ENCODE data around the gene BTNL9.
"Not testable (repeated sequence)": the region's sequence is repeated elsewhere in the genome, so short reads cannot be mapped to it uniquely, and the experiment has no call there.

Gene BTNL9

DNA sequence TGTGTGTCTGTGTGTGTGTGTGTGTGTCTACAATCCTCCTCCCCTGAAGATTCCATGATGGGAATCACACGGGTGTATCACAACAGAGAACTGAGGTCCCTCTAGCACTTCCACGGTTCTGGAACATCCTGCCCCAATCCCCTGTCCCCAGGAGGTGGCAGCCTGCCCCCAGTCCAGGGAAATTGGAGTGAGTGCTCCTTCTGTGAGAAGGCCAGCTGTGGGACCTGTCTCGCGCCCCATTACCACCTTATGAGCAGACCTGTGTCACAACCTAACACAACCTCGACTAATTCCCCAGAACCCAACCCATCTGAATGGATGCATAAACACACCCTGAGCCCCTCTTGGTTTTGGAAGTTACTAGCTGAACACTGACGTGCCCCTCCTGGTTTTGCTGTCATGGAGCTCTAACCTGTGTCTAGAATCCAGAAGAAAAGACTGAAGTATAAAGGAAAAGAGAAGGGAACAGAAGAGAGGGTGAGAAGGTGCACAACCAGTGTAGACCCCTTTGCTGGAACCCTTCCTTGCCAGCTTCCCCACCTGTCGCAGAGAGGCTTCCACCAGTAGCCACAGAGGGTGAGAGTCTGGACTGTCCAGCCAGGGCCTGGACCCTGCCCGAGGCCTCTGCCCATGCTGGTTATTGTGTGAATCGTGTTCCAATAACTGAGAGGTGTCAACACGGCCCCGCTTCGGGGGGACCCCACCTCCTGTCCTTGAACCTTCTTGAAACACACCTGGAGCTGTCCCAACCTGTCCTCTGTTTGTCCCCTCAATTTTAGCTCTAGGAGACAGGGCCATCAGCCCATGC lies 3.4 kb downstream of the BTNL9 start:
- no peak for DNase-seq

DNA sequence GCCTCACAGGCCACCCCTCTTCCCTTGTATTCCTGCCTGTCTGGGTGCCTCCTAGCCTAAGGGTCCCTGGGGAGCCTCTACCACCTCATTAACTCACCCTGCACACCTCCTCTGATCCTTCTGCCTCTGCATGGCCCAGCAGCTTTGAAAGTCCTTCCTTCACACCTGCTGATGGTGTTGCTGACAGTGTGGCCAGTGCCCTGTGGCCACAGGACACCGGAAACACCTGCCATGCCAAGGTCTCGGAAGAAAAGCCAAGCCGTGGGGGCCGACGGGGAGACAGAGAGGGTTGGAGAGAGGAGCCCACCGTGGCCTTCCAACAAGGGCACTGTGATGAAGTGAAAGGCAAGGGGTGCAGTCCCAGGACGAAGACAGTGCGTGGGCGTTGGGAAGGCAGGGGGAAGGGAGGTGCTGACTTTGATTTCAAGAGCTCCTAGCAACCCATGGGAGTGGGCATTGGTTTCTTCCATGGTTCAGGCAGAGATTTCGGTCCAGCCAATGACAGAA lies 4.1 kb downstream of the BTNL9 start:
- DNase-seq, result no peak

DNA sequence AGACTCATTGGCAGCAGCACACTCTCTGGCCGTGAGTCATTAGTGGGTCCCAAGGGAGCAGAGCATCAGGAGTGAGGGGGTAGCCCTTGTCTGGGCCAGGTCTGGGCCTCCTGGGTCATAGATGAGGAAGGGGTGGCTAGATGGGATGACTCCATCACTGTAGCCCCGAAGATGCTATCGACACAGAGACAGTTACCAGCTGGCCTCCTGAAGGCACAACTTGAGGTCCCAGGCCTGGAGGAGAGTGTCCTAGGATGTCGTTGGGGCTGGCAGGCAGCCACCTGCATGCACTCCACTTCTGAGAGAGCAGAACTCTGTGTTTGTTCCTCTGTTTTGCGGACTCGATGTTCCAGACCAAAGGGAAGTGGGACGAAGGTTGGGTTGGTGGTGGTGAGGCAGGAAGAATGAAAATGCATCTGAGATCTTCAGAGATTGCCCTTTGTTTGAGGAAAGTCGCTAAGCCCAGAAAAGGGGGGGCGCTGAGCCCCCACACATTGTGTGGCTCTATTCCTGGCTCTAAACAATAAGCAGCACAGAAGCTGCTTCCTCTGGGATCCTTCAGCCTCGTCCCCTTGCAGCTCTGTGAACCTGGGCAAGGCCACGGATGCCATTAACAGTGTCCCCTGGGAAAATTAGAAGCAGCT lies 4.7 kb downstream of the BTNL9 start:
- no peak for DNase-seq

- DNase-seq, result no peak
Observed at GRCh38 chr5:181045316-181045715, 5.2 kb downstream of the BTNL9 start.

GRCh38 chr5:181045857-181046256 lies 5.8 kb downstream of the BTNL9 start:
- not testable (repeated sequence) for DNase-seq

GRCh38 chr5:181047288-181047687 lies 7.2 kb downstream of the BTNL9 start:
- DNase-seq, result no peak

DNA sequence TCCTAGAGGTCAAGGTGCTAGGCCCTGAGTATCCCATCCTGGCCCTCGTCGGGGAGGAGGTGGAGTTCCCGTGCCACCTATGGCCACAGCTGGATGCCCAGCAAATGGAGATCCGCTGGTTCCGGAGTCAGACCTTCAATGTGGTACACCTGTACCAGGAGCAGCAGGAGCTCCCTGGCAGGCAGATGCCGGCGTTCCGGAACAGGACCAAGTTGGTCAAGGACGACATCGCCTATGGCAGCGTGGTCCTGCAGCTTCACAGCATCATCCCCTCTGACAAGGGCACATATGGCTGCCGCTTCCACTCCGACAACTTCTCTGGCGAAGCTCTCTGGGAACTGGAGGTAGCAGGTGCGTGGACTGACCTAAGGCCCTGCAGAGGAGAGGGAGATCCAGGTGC lies 7.9 kb downstream of the BTNL9 start:
- DNase-seq, result no peak

DNA sequence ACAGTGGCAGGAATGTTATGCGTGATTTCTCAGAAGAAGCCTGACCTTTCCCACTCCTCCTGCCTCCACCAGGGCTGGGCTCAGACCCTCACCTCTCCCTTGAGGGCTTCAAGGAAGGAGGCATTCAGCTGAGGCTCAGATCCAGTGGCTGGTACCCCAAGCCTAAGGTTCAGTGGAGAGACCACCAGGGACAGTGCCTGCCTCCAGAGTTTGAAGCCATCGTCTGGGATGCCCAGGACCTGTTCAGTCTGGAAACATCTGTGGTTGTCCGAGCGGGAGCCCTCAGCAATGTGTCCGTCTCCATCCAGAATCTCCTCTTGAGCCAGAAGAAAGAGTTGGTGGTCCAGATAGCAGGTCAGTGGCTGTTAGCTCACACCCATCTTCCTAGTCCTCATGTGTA lies 9.9 kb downstream of the BTNL9 start:
- no peak for DNase-seq

DNA sequence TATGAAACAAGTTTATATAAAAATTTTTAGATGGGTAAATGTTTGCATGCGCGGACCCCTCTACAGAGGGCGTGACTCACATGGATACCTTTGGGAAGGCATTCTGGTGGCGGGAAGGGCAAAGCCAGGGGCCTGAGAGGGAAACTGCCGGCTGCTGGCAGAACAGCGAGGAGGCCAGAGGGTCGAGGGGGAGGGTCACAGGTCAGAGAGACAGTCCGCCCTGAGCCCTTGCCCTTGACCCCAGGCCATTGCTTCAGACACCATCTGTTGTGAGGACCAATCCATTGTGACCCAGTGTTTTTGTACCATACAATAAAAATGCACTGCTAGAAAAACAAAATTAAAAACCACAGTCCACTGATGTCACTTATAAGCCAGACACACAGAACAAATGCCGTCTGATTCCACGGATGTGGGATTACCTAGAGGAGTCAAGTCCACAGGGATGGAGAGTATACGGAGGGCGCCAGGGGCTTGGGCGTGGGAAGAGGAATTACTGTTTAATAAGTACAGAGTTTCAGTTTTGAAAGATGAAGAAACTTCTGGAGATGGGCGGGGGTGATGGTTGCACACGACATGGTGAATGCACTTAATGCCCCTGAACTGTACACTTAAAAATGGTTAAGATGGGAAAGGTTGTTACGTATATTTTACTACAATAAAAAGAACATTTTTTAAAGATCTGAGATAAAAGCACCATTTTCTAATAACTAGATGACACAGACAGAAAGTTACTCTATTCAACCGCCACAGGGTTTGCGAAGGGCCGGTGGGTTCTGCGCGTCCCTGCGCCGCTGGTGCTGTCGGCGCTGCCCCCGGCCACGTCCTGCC lies 12.0 kb downstream of the BTNL9 start:
- no peak for DNase-seq

GRCh38 chr5:181052672-181053487 lies 12.8 kb downstream of the BTNL9 start:
- DNase-seq, result no peak

GRCh38 chr5:181053488-181054121 lies 13.5 kb downstream of the BTNL9 start:
- DNase-seq, result no peak

DNA sequence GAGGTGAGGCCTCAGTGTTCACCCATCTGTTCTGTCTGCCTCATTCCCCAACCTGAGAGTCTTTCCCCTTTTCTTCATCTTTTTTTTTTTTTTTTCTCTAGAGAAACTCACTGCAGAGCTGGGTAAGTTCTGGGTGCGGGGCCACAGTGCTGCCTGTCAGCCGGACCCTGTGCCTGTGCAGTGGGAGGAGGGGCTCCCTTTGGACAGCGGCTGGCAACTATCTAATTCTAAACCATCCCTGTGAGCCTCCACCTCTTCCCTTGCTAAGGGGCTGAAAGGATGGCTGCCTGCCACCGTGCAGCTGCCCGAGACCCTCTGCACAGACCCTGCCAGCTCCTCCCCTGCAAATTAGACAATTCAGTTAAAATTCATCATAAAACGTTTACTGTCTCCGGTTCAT lies 14.1 kb downstream of the BTNL9 start:
- no peak for DNase-seq

DNA sequence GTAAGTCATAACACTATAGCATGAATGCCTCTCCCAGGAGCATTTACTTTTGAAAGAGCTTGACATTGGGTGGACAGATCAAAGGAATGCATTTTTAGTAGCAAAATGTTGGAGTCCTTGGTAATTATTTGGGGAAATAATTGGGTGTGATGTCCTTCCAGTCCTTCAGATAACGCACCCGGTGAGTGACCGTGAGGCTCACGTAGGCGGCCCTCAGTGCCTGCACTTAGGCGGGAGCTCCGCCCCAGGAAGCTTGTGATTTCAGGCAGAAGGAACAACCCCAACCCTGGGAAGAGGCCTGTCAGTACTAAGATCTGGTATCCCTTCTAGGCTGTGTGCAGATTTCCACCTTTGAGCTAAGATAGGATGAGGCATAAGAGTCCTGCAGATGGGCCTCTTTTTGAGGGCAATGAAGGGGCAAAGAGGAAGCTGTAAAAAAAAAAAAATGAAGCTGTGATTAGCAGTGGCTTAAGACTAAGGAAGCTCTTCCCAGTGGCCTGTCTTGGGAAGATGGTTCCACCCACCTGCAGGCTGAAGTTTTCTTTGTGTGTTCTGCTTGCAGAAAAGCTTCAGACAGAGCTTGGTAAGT lies 14.9 kb downstream of the BTNL9 start:
- DNase-seq, result no peak

GRCh38 chr5:181056431-181056830 lies 16.4 kb downstream of the BTNL9 start:
- no peak for DNase-seq

- DNase-seq, result no peak
Observed at GRCh38 chr5:181058321-181058720, 18.3 kb downstream of the BTNL9 start.

DNA sequence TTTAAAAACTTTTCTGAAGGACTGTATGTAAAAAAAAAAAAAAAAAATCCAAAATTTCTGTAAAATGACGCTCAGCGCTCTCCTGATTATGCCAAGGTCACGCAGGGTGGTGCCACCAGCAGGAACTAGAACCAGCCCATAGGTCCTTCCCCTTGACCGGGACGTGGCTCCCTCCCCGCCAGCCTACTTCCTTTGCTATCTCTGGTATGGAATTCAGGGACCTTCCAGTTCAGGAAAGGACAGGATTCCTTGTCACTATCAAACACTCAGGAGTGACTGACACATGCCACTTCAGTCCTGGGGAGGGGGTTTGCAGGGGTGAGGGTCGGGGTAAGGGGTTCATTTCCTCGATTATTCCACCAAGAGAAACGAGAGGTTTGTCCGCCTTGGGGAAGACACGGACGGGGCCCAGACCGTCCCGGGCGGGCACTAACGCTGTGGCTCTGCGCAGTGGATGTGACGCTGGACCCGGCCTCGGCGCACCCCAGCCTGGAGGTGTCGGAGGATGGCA lies 18.8 kb downstream of the BTNL9 start:
- DNase-seq, result no peak

- DNase-seq, result no peak
Observed at GRCh38 chr5:181059297-181060230, 19.5 kb downstream of the BTNL9 start.

DNA sequence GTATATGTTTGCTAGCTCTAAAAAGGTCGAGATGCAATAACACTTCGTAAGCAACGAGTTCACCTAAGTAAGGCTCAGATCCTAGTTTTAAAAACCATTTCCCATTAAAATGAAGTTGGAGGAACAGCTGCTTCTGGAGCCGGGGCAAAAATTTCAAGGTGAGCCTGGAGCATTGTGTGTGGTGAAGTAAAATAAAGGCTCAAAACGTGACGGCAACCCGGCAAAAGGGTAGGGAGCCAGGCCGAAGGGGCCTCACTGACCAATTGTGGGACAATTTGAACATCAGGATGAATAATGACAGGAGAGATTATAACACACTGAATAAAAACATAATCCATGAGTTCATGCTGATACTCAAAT lies 20.1 kb downstream of the BTNL9 start:
- DNase-seq, result no peak

GRCh38 chr5:181060924-181061323 lies 20.9 kb downstream of the BTNL9 start:
- no peak for DNase-seq

DNA sequence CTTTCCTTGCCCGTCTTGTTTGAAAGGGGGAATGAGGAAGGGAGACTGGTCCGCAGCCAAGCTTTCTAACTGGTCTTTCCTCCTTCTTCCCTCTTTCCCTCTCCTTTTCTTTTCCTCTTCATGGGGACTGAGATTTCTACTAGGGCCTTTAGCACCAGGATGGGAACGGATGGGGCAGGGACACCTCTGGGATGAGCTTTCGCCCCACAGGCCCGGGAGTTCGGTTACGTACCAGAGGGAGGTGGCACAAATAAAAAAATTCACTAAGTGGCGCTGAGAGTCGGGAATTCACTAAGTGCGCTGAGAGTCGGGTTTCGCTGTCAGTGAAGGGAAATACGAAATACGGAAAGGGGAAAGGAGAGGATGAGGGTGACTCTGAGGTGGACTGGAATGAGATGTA lies 21.6 kb downstream of the BTNL9 start:
- no peak for DNase-seq
